HepG2 (cell line): ENCODE results near the gene WIPF2. TPM values are rescaled to one million over a fixed set of nuclear protein-coding genes. Genes with fewer than 3 reads are reported as not detected.

Source experiments
- ATAC-seq: fragments of 200-7000 bp; cut with Tn5 transposase; 3 replicates; pipeline ENCODE4 v1.9.1; 2020; ENCODE audit warnings: mild to moderate bottlenecking, moderate library complexity
- BruUV-seq: library from RNA; stranded (reverse); fragments of 400-500 nt; replicated peaks from 2 replicates; lab custom pipeline; 2021; lab: Mats Ljungman, UMichigan
- CTCF ChIA-PET: fragments of 300-600 bp; formaldehyde crosslinking; extraction: SDS; loops from one replicate; lab custom pipeline; 2021; ENCODE audit warnings: low total read pairs, inconsistent platforms, low intra/inter-chr PET ratio; lab: Yijun Ruan, JAX
- POLR2A ChIA-PET: fragments of 350-600 bp; sonication (Branson Sonifier 250); formaldehyde crosslinking; loops from one replicate; lab custom pipeline; 2020; ENCODE audit warnings: antibody characterized with exemption, inconsistent platforms; lab: Yijun Ruan, JAX
- DNase-seq: peaks from one replicate; pipeline ENCODE4 v3.0.0-alpha.2; 2015; ENCODE audit warnings: low spot score
- FAIRE-seq: peaks from 3 replicates; lab custom pipeline; 2011; peaks lifted over from hg19 to GRCh38; lab: Jason Lieb, UNC
- H2AFZ ChIP-seq: one replicate; pipeline ENCODE4 v1.6.1; 2011; ENCODE audit warnings: low read length, inconsistent platforms
- H3K27ac ChIP-seq: fragments of 300-600 bp; 3 replicates; pipeline ENCODE4 v1.8.0; 2011; ENCODE audit warnings: mixed run types, mild to moderate bottlenecking, mixed read lengths, low read length, inconsistent platforms; ENCODE audit not compliant: insufficient read depth; ENCODE audit errors: extremely low read length
- H3K27me3 ChIP-seq, 2 experiments: fragments of 200-600 bp in 1 of 2; 2 replicates in 1 of 2; 3 replicates in 1 of 2; pipeline versions ENCODE4 v1.6.0 to v1.8.0; 2011; ENCODE audit warnings: low read length in 2 of 2, mild to moderate bottlenecking in 2 of 2, moderate library complexity in 2 of 2, inconsistent platforms in 1 of 2; ENCODE audit not compliant: insufficient read depth in 2 of 2, control insufficient read depth in 1 of 2
- H3K36me3 ChIP-seq, 2 experiments: fragments of 200-600 bp in 1 of 2; replicated peaks in 1 of 2; 2 replicates in 1 of 2; 3 replicates in 1 of 2; pipeline versions ENCODE4 v1.5.1 to v1.8.0; 2011; ENCODE audit warnings: low read length in 2 of 2, inconsistent platforms in 1 of 2; ENCODE audit not compliant: insufficient read depth in 2 of 2, control insufficient read depth in 1 of 2
- H3K4me1 ChIP-seq: 2 replicates; pipeline ENCODE4 v1.5.1; 2012; ENCODE audit warnings: low read length, inconsistent platforms; ENCODE audit not compliant: insufficient read depth
- H3K4me2 ChIP-seq: 2 replicates; pipeline ENCODE4 v1.6.0; 2011; ENCODE audit warnings: low read depth, low read length, inconsistent platforms
- H3K4me3 ChIP-seq, 3 experiments: fragments of 200-600 bp in 1 of 3; sonication (generic), shearing (Covaris generic) in 1 of 3; replicated peaks in 1 of 3; 2 replicates each; pipeline ENCODE4 v1.5.1; 2011 to 2016; ENCODE audit warnings: low read length in 3 of 3, inconsistent platforms in 2 of 3, low read depth in 2 of 3, mild to moderate bottlenecking in 2 of 3, control low read depth in 1 of 3, mixed read lengths in 1 of 3; ENCODE audit not compliant: insufficient read depth in 1 of 3
- H3K79me2 ChIP-seq: one replicate; pipeline ENCODE4 v1.6.1; 2011; ENCODE audit warnings: low read length, inconsistent platforms; ENCODE audit not compliant: insufficient read depth
- H3K9ac ChIP-seq: 2 replicates; pipeline ENCODE4 v1.6.0; 2011; ENCODE audit warnings: mild to moderate bottlenecking, low read depth, low read length, inconsistent platforms; ENCODE audit not compliant: insufficient read depth
- H3K9me3 ChIP-seq: 2 replicates; pipeline ENCODE4 v1.5.1; 2012; ENCODE audit warnings: mild to moderate bottlenecking, low read length
- H4K20me1 ChIP-seq: 2 replicates; pipeline ENCODE4 v1.6.0; 2011; ENCODE audit warnings: inconsistent platforms, mild to moderate bottlenecking, low read length, moderate library complexity; ENCODE audit not compliant: insufficient read depth
- ETV6 ChIP-seq: sonication (generic); formaldehyde crosslinking; conservative IDR thresholded peaks from 2 replicates; pipeline ENCODE4 v1.4.0; 2020; ENCODE audit warnings: missing genetic modification reagents
- NPAS2 ChIP-seq: sonication (generic); formaldehyde crosslinking; IDR thresholded peaks from 2 replicates; pipeline ENCODE4 v1.8.0; 2022; ENCODE audit warnings: mild to moderate bottlenecking, missing genetic modification reagents, borderline replicate concordance
- RFXANK ChIP-seq: IDR thresholded peaks from 2 replicates; pipeline ENCODE4 v1.6.1; 2016
- USF2 ChIP-seq, 2 experiments: sonication (generic) in 1 of 2; formaldehyde crosslinking in 1 of 2; IDR thresholded peaks; 2 replicates each; pipeline versions ENCODE4 v1.5.1 to v1.6.1; 2011 to 2020; ENCODE audit warnings: borderline replicate concordance in 1 of 2, low read depth in 1 of 2, low read length in 1 of 2, mild to moderate bottlenecking in 1 of 2, missing genetic modification reagents in 1 of 2, moderate library complexity in 1 of 2
- WGBS: methylation state at CpG from one replicate; pipeline ENCODE4 v1.1.6; 2017; ENCODE audit warnings: low lambda C conversion rate; 5-methylcytosine and 5-hydroxymethylcytosine counted together
- in situ Hi-C: cut with HindIII; loops from 2 replicates; pipeline ENCODE4 v1.10.0; 2017; ENCODE audit warnings: low pct_unique_long_range_greater_than_20kb; ENCODE audit not compliant: extremely low pct_ligation_motif_present
- intact Hi-C: fragments of 100-400 bp; cut with micrococcal nuclease; formaldehyde crosslinking; loops from one replicate; pipeline ENCODE4 v1.10.0; 2022; ENCODE audit not compliant: unreplicated experiment
- polyA plus RNA-seq, 8 experiments: library from polyadenylated mRNA; depleted of rRNA in 3 of 8; stranded (reverse) in 7 of 8; unstranded in 1 of 8; fragments of >200 nt; fragmentation: Illumina TruSeq in 4 of 8; extraction: Trizol in 4 of 8; gene quantifications; 2 replicates each; pipeline versions ENCODE4 v1.2.1 to v1.2.3, GENCODE V29; 2011 to 2016; ENCODE audit warnings: low read depth in 4 of 8, missing spikeins in 1 of 8, mixed read lengths in 1 of 8; ENCODE audit not compliant: insufficient read depth in 1 of 8
- total RNA-seq, 5 experiments: library from RNA; depleted of rRNA; stranded (reverse); fragments of >200 nt; fragmentation: Illumina TruSeq; extraction: Trizol; gene quantifications; 2 replicates each; pipeline ENCODE4 v1.2.3, GENCODE V29; 2016; ENCODE audit warnings: low read depth in 1 of 5
- TF ChIP-seq, protein P1 (sequence below): sonication (generic); formaldehyde crosslinking; IDR thresholded peaks from 2 replicates; pipeline ENCODE4 v1.4.0; 2020; ENCODE audit warnings: low read depth, mild to moderate bottlenecking, missing genetic modification reagents

The WIPF2 gene
- total and polyA plus RNA-seq, 2 of the 13 experiments (the other 11 are each of a cell fraction or from before 2014, with no cell fraction given), result 7.2 to 10.8 TPM

DNA sequence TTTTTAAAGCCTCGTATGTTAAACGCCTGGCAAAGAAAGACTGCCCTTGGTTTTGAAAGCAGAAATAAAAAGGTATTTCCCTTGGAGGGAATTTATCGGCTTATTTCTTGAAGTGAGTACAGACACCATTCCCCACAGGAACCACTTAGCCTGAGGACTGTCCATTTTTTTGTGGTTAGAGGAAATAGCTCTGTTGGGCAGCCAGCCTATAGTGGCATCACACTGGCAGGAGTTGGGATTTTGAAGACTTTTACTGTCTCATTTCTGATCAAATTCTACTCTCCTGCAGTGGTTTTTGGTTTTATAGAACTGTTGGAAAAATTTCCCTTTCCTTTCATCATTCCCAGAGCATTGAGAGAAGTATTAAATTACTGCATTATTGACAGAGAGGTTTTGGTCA, 34.5 kb downstream of the WIPF2 start (continued):
- no peak for TF ChIP-seq USF2 (IDR thresholded peaks at IDR 0.05; ENCODE audit: low read depth, low read length)
- TF ChIP-seq USF2 (CRISPR knock-in tag; IDR thresholded peaks at IDR 0.05; ENCODE audit: borderline replicate concordance), result no peak

- Histone ChIP-seq H3K9ac (no peak overlapping the region), H4K20me1 (no peaks in the 10 kb centered on the region), H3K27me3 (no peaks in the 10 kb centered on the region), H3K27ac (no peak overlapping the region), H3K4me3 (no peak overlapping the region)
- intact Hi-C loops, result no loop called here
- CTCF ChIA-PET, result no interaction called here
- in situ Hi-C loops, result no loop called here
- 94% methylated on average over 2 of the region's 2 CpGs for WGBS
- TF ChIP-seq NPAS2 (CRISPR knock-in tag), result no peak
- TF ChIP-seq, protein P1, sequence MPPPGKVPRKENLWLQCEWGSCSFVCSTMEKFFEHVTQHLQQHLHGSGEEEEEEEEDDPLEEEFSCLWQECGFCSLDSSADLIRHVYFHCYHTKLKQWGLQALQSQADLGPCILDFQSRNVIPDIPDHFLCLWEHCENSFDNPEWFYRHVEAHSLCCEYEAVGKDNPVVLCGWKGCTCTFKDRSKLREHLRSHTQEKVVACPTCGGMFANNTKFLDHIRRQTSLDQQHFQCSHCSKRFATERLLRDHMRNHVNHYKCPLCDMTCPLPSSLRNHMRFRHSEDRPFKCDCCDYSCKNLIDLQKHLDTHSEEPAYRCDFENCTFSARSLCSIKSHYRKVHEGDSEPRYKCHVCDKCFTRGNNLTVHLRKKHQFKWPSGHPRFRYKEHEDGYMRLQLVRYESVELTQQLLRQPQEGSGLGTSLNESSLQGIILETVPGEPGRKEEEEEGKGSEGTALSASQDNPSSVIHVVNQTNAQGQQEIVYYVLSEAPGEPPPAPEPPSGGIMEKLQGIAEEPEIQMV (CRISPR knock-in tag), result no peak
- TF ChIP-seq ETV6, result no peak
- no peak for TF ChIP-seq RFXANK (CRISPR knock-in tag)
- TF ChIP-seq, all 625 proteins: peak for 0
- Histone ChIP-seq H3K4me2 (no peak overlapping the region), H3K79me2 (peaks cover 4% of the 10 kb centered on the region), H3K9me3 (no peaks in the 10 kb centered on the region), H3K36me3 (peaks cover 39 to 67% of the 10 kb centered on the region in 2 experiments), H2AFZ (no peak overlapping the region), H3K4me1 (no peaks in the 10 kb centered on the region)
- BruUV-seq, result no TSS peak
- ATAC-seq, result no peak
- FAIRE-seq, result no peak
- POLR2A ChIA-PET, result interaction anchor here (0.9 kb wide), 1 partner anchor 41 kb away, joined by 3 read pairs; the partner anchor contains the start of gene WIPF2
- no peak for DNase-seq
Observed at GRCh38 chr17:40259505-40259904, 40.4 kb downstream of the WIPF2 start.
